NCI-H146 (cell line): ENCODE data around the gene KIF4B.
"Not testable (repeated sequence)": the region's sequence is repeated elsewhere in the genome, so short reads cannot be mapped to it uniquely, and the experiment has no call there.

Source experiments
- DNase-seq: peaks from one replicate; lab custom pipeline; 2025; lab: John Stamatoyannopoulos, UW

KIF4B gene

DNA sequence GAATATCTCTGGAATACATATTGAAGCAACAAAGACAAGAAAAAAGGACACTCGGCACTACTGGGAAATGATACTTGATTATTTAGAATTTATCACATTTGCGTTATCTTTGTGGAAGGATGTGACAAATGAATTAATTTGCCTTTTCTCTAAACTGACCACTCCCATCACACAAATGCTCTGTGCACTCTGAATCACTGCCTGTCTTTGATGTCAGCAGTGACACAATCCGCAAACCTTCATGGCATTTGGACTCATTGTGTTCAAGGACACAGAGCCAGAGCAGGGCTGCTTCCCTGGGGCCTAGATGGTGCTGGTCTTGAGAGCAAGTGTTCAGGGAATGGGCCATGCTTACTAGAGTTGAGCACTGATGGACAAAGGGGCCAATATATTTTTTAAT, 4.9 kb upstream of the KIF4B start:
- DNase-seq, result no peak

DNA sequence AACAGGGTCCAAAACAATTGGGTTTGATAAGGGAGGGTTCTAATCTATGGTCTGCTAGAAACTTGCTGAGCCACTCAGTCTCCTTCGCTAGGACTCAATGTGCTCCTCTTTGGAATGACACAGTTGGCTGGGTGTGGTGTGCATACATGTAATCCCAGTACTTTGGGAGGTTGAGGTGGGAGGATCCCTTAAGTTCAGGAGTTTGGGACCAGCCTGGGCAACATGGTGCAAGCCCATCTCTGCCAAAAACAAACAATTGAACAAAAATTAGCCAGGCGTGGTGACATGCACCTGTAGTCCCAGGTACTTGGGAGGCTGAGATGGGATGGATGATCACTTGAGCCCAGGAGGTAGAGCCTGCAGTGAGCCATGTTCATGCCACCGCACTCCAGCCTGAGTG, 2.7 kb upstream of the KIF4B start:
- no peak for DNase-seq

DNA sequence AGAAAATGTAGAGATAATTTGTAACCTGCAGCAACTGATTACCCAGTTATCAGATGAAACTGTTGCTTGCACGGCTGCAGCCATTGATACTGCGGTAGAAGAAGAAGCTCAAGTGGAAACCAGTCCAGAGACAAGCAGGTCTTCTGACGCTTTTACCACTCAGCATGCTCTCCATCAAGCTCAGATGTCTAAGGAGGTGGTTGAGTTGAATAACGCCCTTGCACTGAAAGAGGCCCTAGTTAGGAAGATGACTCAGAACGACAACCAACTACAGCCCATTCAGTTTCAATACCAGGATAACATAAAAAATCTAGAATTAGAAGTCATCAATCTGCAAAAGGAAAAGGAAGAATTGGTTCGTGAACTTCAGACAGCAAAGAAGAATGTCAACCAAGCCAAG, 1.7 kb downstream of the KIF4B start:
- DNase-seq, result no peak

DNA sequence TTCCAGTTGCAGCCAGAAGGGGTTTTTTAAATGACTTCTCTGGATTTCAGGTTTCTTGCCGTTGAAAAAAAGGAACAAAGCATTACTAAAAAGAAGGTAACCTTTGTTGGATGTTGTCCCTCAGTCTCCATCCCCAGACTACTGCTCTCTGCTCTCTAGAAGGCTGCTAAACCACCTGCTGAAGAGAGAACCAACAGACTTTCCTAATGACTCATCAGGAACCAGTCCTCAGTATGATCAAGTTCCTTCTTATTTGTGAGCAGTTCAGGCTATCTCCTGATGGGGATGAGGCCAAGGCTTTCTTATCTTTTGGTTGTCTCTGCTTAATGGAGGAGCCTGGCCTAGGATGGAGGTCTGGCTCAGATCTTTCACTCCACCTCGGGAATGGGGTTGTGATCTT, 4.1 kb downstream of the KIF4B start:
- DNase-seq, result no peak

DNA sequence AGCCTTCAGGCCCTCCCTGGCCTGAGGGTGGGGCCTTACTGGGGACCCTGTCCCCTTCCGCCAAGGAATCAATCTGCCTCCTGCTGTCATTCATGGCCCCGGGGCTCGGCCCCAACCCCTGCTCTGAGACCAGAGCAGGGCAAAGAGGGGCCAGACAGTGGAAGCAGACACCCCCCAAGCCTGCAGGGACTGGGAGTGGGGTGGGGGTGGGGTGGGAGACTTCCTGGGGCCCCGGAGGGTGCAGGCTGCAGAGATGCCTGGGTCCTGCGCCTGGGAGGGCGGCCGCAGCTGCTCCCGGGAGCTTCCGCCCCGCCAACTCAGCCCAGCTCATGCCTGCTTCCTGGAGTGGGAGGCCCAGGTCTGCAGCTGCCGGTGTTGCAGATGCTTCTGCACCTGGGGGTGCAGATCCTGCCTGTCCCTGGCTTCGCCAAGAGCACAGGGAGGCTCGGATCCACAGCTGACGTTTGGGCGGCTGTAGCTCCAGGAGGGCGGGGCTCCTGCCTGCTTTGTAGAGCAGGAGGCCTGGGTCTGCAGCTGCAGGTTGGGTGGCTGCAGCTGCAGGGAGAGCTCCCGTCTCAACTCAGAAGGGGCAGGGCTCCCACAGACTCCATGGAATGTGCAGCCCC, 6.2 kb downstream of the KIF4B start:
- peak; percentile 63 for DNase-seq

DNA sequence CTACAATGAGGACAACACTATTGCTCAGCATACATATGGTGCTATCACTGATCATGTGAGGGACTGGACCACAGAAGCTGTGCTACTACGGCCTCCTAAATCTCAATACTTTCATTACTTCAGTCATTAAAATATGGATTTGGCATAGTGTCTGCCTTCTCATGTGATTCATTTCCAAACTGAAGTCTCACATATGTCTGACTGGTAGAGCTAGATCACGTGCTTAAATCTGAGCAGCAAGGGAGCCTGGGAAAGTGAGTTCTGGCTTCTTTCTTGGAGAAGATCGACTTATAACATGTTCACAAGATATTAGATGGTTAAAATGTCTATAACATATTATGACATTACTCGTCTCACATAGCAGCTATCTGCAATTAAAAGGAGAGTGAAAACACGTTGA, 8.3 kb downstream of the KIF4B start:
- no peak for DNase-seq

DNA sequence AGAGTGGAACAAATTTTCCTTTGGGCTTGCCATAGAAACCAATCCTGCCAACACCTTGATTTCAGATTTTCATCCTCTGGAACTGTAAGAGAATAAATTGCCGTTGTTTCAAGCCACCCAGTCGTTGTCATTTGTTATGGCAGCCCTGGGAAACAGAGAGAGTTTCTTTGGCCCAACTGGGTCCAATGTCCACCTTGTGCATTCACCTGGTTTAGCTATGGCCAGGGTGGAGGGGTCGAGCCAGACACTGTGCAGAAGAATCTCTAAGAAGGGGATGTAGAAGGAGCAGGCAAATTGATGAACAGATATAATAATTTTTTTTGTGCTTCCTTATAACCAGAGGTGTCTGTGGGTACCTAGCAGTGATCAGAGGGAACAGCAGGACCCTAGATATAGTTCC, 9.8 kb downstream of the KIF4B start:
- no peak for DNase-seq

DNA sequence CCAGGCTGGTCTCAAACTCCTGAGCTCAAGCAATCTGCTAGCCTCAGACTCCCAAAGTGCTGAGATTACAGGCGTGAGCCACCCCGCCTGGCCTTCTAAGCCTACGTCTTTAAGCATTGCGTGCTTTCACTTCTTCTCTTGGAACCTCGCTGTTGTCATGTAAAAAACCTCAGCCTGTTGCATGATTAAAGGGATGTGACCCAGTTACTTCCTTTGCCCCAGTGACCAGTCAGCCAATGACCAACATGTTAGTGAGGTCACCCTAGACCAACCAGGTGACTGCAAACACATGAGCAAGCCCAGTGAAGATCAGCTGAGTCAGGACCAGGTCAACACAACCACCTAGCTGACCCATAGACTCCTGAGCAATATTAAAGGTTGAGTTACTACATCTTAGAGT, 10.5 kb downstream of the KIF4B start:
- DNase-seq, result no peak

DNA sequence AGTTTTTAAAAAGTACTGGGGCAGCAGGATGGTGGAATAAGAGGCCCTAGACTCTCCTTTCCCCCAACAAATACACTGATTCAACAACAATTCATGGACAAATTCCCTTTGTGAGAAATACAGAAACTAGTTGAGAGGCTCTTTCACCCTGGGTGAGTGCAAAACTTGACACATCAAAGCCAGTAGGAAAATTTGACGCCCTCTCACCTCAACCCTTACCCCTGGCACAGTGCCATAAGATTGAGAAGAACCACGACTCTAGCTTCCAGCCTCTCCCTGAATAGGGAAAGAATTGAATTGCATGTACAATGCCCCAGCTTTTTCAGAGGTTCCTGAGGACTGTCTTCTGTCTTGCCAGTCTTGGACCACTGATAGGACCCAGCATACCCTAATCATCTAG, 12.3 kb downstream of the KIF4B start:
- no peak for DNase-seq

DNA sequence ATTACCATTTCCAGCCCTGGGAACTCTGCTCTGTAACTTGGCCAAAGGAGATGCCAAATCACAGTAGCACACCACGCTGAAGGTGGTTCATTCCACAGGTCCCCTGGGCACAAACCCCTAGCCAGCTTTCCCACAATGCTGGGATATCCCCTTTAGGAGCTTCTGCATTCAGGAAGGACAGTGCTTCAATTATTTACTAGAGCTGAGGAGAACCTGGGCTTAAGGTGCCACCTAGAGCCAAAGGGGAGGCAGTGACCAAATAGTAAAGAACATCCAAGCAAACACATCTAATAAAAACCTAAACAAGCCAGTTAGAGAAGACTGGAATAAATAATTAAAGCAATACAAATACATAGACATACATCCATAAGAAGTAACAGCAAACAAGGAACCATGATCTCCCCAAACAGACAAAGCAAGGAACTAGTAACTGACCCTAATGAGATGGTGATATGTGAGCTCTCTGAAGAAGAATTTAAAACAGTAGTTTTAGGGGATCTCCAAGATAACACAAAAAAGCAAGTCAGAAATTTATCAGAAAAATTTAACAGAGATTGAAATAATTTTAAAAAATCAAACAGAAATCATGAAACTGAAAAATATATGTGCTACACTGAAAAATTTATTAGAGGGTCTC, 14.6 kb downstream of the KIF4B start:
- peak; percentile 1 for DNase-seq

DNA sequence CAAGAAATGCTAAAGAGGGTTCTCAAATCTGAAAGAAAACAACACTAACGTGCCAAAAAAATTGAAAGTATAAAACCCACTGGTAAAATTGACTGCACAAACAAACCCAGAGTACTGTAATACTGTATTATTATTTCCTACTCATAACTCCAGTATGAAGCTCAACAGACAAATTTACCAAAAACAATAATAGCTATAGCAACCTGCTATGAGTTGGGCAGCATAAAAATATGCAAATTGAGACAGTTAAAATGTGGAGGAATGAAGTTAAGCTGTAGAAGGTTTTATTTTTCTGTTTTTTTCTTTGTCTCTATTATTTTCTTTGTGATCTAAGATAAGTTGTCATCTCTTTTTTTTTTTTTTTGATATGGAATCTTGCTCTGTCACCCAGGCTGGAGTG, 15.7 kb downstream of the KIF4B start:
- no peak for DNase-seq

DNA sequence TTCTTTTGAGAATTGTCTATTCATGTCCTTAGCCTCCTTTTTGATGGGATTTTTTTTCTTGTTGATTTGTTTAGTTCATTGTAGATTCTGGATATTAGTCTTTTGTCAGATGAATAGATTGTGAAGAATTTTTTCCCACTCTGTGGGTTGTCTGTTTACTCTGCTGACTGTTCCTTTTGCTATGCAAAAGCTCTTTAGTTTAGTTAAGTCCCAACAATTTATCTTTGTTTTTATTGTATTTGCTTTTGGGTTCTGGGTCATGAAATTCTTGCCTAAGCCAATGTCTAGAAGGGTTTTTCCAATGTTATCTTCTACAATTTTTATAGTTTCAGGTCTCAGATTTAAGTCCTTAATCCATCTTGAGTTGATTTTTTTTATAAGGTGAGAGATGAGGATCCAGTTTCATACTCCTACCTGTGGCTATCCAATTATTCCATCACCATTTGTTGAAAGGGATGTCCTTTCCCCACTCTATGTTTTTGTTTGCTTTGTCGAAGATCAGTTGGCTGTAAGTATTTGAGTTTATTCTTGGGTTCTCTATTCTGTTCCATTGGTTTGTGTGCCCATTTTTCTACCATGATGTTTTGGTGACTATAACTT, 20.7 kb downstream of the KIF4B start:
- DNase-seq, result not testable (repeated sequence)

DNA sequence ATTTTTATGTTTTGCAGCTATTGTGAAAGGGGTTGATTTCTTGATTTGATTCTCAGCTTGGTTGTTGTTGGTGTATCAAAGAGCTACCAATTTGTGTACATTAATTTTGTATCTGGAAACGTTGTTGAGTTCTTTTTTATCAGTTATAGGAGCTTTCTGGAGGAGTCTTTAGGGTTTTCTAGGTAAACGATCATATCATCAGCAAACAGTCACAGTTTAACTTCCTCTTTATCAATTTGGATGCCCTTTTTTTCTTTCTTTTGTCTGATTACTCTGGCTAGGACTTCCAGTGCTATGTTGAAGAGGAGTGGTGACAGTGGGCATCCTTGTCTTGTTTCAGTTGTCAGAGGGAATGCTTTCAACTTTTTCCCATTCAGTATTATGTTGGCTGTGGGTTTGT, 21.5 kb downstream of the KIF4B start:
- DNase-seq, result not testable (repeated sequence)

DNA sequence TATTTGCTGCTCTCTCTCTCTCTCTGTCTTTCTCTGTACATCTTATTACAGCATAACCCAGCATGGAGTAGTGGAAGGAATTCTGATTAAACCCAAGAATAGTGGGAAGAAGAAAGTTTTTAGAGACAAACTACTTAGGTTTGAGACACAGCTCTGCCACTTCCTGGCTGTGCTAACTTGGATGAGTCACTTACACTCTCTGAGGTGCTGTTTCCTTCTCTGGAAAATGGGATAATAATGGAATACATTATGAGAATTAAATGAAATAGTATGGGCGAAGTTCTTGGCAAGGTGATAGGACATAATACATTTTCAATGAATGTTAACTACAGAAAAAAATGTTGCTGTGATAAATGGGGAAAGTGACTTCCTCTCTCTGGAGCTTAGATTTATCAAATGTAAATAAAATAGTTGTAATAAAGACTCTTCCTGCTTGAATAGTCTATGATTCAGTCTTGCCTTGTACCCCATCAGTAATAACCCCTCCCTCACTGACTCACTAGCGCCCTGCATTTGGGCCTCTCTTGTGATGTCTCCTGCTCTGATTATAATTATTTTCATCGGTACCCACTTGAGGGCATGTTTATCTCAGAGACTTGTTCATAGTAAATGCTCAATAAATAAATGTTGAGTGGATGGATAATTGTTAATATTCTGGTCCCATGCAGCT, 27.6 kb downstream of the KIF4B start:
- no peak for DNase-seq

DNA sequence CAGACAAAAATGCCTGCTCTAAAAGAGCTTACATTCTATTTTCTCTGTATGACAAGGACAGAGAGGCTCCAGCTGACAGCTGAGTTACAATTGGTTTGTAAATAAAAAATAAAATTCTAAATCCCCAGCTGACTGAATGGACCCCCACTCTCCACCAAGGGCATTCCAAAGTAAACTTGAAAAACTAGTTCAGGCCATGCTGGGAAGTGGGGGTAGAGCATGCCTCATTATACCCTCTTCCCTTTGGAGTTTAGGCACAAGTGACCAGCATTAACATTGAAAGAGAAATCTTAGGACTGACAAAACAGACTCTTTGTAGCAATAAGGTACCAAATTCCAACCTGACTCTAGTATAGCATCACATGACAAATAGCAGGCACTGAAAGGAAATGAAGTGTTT, 31.0 kb downstream of the KIF4B start:
- DNase-seq, result no peak

DNA sequence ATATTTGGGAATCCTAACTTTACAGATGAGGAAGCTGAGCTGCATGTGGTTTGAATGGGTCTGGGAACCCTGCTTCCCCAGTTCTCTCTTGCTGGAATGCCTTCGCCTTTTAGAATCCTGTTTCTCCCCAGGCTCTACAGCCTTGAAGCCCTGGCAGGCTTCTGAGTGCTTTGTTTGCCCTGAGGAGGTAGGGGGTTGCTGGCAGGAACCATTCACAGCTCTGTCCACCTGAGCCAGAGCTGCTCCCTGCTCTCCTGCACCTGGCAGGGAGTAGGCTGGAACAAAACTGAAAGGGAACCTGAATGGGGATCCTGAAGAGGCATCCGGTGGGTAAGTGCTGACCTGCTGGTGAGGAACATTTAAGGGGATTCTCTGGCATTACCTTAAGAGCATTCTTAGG, 33.0 kb downstream of the KIF4B start:
- peak; percentile 16 for DNase-seq

DNA sequence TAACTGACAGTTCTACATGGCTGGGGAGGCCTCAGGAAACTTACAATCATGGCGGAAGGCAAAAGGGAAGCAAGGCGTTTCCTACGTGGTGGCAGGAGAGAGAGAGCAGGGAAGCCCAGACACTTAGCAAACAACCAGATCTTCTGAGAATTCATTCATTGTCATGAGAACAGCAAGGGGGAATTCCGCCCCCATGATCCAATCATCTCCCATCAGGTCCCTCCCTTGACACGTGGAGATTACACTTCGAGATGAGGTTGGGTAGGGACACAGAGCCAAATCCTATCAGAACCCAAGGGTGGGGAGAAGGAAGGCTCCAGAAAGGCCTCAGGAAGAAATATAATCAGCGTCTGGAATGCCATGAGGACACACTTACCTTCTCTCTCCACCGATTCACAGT, 34.3 kb downstream of the KIF4B start:
- DNase-seq, result no peak

DNA sequence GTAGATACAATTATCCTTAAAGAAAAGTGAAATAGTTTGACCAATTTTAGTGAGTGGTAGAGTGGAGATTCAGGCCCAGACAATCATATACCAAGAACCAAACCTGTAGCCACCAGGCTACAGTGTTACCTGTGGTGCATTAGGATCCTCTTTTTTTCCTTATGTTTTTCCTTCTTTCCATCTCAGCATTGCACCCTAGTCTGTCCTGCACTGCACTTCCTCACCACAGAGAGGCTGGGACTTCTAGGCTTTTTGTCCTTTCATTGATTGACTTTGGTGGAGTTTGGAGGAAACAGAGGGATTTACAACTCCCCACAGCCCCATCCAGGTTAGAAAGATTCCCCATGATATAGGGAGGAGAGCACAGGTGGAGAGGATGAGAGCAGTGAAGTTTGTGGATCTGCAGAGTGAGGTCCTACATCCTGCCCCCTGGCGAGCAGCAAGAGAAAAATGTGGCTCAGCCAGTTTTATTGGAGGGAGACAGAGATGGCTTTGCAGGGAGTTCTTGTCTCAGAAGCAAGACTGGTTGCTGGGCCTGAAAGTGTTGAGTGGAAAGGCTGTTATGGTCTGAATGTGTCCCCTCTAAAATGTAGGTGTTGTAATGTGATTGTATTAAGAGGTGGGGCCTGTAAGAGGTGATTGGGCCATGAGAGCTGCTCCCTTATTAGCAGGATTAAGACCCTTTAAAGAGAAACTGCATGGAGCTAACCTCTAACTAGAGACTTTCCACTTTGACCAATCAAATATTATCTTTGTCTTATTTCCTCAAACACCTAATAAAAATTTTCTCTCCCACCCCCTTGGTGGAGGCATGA, 36.2 kb downstream of the KIF4B start:
- DNase-seq, result no peak

DNA sequence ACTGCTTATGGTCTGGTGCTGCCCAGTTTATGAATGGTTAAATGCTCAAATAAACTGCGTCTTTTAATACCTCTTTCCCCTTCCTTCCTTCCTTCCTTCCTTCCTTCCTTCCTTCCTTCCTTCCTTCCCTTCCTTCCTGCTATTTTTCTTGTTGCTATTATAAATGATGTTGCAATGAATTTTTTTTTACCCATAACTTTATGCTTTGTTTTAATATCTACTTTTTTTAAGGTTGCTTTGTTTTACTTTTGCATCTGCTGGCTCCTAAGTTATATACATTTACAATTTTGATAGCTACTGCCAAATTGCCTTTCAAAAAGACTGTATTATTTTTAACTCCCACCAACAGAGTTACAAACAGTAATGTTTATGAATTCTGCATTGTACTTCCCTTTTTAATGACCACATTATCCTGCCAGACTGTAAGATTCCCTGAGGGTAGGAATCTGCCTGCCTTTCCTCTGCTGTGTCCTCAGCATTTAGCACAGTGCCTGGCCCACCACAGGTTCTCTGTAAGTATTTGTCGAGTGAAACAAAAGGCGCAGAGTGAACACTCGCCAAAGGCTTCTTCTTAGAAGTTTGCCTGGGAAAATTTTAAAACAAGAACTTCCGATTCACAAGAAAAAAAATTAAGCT, 36.9 kb downstream of the KIF4B start:
- no peak for DNase-seq

DNA sequence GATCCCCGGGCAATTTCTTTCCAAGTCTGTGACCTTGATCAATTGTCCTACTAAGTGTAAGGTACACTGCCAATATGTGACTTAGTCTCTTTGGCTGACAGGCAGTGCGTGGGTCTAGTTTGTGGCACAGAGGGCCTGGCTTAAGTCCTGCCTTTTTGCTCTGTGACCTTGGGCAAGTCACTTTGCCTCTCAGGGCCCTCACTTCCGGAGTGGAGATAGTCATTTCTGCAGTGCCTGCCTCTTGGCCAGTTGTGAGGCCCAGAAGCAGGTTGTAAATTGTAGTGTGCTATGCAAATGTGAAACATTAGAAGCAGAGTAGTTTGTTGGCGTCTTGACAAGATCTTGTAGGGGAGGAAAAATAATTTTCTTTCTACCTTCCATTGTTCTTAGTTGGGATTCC, 39.0 kb downstream of the KIF4B start:
- DNase-seq, result no peak

DNA sequence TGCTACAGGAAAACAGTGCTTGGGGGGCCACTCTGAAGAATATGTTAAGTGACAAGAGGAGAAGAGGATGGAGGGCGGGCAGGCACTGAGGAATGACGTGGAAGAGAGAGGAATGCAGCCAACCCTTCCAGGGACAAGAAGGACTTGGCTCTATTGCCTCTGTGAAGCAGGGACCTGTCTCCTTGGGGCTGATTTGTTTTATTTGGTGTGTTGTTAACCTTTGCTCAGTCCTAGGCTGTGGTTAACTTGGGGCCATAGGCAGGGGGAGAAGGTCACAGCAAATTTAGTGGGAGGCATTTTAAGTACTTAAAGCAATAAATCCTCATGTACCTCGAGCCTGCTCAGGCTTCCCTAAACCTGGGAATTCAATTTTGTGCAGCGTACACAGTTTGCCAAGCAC, 39.9 kb downstream of the KIF4B start:
- no peak for DNase-seq
